Lower leg skin (tissue), 3 donors: ENCODE measurements around the gene OPTC.

Experiments
- POLR2A ChIP-seq, 2 donors: fragments of 450-650 bp; IDR thresholded peaks; one replicate each; pipeline ENCODE4 v1.6.1; 2016 to 2017; ENCODE audit warnings: antibody characterized with exemption in 2 of 2, mild to moderate bottlenecking in 1 of 2, moderate library complexity in 1 of 2
- TF ChIP-seq, protein P1 (sequence below), 3 donors: fragments of 450-650 bp; IDR thresholded peaks; one replicate each; pipeline ENCODE4 v1.5.1; 2016; ENCODE audit warnings: antibody characterized with exemption in 3 of 3, mild to moderate bottlenecking in 3 of 3, moderate library complexity in 2 of 3

DNA sequence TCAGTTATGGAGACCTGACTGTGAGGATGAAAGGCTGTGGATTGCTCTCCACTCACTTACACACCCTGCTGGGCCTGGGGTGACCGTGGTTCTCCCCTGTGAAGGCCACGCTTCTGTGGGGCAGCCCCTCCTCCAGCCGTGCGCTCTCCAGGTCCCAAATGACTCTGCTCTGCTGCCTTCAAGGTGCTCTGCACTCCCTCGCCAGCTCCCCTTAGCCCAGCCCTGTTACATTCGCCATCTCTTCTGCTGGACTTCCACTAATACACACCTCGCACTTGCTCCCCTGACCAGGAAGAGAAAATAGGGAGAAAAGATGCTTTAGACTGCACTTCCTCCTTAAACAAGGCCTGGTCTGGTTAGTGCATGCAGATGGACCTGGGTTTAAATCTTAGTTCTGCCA, 24.6 kb downstream of the OPTC start:
- no peak for TF ChIP-seq POLR2A (IDR thresholded peaks at IDR 0.05)
- TF ChIP-seq, protein P1, sequence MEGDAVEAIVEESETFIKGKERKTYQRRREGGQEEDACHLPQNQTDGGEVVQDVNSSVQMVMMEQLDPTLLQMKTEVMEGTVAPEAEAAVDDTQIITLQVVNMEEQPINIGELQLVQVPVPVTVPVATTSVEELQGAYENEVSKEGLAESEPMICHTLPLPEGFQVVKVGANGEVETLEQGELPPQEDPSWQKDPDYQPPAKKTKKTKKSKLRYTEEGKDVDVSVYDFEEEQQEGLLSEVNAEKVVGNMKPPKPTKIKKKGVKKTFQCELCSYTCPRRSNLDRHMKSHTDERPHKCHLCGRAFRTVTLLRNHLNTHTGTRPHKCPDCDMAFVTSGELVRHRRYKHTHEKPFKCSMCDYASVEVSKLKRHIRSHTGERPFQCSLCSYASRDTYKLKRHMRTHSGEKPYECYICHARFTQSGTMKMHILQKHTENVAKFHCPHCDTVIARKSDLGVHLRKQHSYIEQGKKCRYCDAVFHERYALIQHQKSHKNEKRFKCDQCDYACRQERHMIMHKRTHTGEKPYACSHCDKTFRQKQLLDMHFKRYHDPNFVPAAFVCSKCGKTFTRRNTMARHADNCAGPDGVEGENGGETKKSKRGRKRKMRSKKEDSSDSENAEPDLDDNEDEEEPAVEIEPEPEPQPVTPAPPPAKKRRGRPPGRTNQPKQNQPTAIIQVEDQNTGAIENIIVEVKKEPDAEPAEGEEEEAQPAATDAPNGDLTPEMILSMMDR (IDR thresholded peaks at IDR 0.05): no peak
